ENCODE measurements around the gene STRN3.
"Not testable (repeated sequence)": the region's sequence is repeated elsewhere in the genome, so short reads cannot be mapped to it uniquely, and the experiment has no call there.

STRN3 gene

GRCh38 chr14:30906752-30907658 is 119.2 kb downstream of the STRN3 start:
- DNase-seq: no peak

DNA sequence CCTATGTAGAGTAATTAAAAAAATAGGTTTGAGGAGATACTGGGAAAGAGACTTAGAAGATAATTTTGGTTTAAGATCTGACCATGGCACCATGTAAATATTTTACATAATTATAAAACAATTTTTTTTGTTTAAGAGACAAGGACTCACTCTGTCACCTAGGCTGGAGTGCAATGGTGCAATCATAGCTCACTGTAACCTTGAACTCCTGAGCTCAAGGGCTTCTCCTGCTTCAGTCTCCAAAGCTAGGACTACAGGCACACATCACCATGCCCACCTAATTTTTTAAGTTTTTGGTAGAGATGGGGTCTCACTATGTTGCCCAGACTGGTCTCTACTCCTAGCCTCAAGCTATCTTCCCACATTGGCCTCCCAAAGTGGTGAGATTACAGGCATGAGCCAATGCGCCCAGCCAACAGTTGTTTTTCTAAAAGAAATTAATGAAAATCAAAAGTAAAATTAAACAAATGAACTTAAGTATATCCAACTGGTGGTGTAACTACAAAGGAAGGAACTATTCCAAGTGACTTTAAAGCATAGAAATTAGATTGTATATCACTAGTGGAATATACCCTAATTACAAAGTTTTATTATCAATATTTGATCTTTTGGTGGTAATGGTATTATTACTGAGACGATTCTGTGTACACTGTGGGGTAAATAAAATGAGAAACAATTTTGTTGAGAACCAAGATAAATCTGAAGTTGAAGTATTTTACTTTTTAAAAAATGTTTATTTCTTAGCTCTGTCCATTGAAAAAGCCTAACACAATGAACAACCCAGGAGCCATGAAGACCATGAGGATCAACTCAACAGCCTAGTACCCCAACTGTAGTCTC is 122.7 kb downstream of the STRN3 start:
- DNase-seq: no peak

- not testable (repeated sequence) for DNase-seq
These were observed 129.1 kb downstream of the STRN3 start for GRCh38 chr14:30897121-30897520.

GRCh38 chr14:30896435-30896834 is 129.7 kb downstream of the STRN3 start:
- no peak for DNase-seq

DNA sequence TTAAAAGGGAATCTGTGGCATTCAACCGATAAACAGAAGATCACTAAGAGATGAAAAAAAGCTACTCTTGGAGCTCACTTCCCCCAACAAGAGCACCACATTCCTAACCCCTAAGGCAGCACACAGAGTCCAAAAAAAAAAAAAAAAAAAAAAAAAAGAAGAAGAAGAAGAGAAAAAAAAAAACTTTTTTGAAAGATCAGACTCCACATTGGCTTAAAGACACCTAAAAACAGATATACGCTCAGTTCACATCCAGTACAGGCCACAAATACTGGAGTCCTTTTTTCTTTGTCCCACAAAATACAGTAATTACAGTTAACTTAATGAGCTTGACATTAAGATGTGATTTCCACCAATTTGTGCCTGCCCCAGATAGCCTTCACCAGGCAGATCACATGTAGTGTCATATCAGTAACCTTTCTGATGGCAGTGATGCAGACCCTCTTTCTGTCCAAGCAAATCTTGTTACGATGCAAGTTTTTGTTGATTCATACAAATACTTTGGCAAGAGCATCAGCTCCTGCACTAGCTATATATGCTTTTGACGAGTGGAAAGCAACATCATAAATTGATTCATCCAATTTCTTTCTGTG is 131.2 kb downstream of the STRN3 start:
- no peak for DNase-seq

DNA sequence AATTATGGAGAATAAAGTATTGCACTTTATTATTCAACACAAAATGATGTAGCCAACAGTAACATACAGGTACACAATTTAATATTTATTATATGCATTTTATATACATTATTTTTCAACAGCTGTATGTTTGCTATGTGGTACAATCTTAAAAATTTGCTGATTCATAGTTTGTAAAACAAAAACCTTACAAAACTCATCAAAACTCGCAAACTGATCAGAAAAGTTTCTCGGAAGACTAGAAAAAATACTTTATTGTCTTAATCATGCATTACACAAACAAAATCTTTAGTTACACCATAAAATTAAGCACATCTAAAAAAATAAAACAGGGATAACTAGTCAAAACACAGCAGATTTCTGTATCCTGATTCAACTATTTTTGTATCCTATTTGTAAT is 132.4 kb downstream of the STRN3 start:
- no peak for DNase-seq

GRCh38 chr14:30889244-30889594 is 137.0 kb downstream of the STRN3 start:
- DNase-seq: no peak

DNA sequence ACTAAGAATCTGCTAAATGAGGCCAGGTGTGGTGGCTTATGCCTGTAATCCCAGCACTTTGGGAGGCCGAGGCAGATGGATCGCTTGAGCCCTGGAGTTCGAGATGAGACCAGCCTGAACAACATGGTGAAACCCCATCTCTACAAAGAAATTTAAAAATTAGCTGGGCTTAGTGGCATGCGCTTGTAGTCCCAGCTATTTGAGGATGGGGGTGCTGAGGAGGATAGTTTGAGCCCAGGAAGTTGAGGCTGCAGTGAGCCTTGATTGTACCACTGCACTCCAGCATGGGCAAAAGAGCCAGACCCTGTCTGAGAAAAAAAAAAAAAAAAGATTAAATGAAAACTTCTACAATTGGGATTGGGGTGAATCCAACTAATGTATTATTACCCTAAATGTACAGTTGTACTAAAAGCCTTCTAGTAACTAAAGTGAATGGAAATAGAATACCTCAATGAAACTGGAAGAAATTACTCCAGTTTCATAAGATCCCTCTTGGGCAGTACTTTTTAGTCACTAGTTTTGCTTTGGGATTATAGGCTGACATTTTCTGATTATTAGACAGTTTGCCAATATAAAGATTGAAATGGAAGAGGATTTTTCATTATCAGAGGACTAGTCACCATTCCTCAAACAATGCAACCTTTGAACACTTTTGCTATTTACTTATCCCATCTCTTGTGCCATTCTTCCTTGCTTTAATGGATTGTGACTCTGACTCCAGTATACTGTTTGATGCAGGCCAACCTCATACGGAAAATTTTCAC is 137.5 kb downstream of the STRN3 start:
- no peak for DNase-seq

- no peak for DNase-seq
These were observed 140.1 kb downstream of the STRN3 start for GRCh38 chr14:30885840-30886740.

GRCh38 chr14:30884901-30885300 is 141.3 kb downstream of the STRN3 start:
- no peak for DNase-seq

DNA sequence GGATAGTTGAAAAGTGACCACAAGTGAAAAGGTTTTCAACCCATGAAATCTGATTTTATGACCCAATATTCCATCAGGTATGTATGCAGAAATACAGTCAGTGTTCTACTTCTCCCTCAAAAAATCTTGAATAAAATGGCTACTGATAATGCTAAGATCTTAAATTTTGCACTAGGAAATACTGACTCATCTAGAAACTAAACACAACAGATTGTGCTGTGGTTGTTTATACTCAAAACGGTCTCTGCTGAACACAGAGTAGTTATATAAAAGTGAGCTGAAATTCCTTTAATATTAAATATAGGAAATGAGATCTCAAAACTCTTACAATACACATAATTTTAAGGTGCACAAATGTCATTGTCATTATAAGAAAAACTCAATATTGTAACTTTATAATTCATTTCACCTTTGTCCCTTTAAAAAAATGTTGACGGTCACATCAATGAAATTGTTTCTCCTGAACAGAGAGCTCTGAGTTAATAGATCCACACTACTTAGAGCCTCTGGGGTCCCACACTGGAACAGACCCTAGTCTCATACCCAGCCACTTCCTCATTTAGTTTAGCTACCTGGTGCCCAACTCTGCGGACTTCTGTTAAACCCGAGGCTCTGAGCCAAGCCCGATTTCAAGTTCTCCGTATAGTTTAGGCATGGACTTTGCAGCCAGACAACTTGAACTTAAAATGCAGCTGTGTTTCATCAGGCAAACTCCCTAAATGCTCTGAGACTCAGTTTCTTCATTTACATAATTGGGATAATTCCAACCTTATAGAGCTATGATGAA is 142.5 kb downstream of the STRN3 start:
- no peak for DNase-seq

DNA sequence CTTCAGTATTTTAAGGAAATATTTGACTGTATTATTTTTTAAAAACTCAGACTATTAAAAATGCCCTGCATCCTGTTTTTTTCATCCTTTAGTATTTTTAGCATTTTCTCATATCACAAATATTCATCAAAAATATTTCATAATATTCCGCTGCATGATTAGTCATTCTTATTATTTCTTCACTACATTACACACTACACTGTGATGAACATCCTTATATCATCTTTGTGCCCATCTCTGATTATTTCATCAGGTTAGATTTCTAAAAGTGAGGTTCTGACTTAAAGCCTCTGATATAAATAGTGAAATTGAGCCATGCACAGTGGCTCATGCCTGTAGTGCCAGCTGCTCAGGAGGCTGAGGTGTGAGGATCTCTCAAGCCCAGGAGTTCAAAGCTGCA is 143.7 kb downstream of the STRN3 start:
- DNase-seq: no peak

DNA sequence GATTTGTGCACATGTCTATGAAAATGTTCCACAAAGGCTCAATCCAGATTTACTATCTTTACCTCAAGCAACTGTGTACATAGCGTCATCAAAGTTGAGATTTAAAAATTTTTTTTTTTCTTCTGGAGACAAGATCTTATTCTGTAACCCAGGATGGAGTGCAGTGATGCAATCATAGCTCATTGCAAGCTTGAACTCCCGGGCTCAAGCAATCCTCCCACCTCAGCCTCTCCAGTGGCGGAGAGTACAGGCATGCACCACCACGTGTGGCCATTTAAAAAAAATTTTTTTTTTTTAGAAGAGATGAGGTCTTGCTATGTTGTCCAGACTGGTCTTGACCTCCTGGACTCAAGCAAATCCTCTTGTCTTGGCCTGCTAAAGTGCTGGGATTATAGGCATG is 149.5 kb downstream of the STRN3 start:
- no peak for DNase-seq

DNA sequence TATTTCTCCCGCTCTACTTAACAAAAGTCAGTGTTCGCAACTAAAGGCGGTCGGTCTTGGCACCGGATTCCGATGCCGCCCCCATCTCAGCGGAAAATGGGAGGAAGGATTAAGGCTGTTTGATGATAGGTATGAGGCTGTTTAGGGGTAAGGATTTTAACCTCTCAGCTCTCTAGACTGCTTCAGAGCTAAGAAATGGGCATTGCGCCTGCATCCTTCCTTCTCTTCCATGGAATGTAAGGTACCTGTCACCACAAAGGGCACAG is 150.5 kb downstream of the STRN3 start:
- DNase-seq: no peak

GRCh38 chr14:30874999-30875787 is 151.0 kb downstream of the STRN3 start:
- no peak for DNase-seq

DNA sequence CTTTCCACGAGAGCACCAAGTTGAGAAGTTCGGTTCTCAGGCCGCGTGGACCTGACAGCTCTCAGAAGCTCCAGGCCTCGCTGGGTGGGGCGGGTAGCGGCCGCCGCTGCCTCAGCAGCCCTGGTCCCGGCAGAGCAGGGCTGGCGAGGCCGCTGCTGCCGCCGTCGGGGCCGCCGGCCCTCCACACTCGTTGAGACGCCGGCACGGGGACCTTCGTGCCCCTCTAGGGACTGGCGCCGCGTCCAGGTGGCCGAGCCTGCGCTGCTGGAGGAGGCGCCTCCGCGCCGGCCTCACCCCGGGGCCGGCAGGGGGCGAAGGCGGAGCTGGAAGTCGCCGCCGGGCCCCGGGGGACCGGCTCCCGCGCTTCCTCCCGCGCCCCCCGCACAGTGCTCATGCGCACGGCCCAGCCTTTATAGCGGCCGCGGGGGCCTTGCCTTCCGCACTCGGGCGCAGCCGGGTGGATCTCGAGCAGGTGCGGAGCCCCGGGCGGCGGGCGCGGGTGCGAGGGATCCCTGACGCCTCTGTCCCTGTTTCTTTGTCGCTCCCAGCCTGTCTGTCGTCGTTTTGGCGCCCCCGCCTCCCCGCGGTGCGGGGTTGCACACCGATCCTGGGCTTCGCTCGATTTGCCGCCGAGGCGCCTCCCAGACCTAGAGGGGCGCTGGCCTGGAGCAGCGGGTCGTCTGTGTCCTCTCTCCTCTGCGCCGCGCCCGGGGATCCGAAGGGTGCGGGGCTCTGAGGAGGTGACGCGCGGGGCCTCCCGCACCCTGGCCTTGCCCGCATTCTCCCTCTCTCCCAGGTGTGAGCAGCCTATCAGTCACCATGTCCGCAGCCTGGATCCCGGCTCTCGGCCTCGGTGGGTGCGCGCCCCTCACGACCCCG is 151.8 kb downstream of the STRN3 start, which contains the start of gene COCH:
TSS of gene COCH (plus strand) at position 440 of the 879 bp plus-strand sequence. CDS start at position 820, 380 bp downstream.
- peak; percentile 44 for DNase-seq

DNA sequence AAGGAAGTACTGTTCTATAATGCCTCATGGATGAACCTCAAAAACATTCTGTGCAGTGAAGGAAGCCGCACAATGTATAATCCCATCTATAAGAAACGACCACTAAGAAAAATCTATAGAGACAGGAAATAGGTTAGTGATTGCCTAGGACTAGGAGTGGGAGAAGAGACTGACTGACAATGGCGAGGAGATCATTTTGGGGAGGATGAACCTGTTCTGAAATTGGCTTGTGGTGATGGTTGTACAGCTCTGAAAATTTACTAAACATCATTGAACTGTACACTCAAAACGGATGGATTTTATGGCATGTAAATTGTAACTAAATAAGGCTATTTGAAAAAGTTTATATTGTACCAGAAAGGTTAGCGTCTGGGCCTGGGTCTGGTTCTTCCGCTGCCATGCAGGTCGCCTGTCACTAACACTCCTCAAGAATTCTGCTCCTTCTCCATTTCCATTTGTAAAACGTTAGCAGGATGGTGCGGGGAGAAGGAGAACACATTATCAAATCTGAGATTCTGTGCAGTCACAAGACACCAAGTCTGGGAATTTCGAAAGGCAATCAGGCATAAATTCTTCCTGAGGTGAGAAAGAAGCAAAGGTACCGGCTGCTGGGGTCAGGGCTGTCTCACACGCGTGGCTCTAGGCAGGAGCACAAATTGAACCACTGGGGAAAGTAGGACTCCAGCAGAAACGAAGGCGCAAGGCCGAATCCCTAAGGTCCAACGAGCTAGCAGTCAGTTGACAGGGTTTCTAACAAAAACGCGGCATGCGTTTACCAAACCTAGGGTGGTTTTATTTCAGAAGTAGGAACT is 152.7 kb downstream of the STRN3 start:
- no peak for DNase-seq

DNA sequence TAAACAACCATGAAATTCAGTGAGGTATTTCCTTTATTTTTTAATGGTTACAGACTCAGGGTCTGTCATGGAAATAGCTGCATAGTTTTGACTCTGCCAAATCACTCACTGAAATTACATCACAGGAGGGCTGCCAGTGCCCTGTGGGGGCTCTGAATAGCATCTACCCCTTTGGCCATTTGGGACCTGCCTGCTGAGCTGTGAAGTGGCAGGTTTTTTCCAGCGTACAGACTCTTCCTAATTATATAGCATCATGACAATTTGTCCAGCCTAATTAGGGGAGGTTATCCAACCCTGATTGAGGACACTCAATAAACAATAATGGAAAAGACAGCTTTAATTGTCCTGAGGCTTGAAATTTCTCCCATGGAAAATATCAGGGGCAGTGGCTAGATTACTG is 153.6 kb downstream of the STRN3 start:
- no peak for DNase-seq

Data from NCI-H2081 treated with DMSO at 0.1 percent for 48 hours (cell line).